ENCODE results near the gene PER2. TPM values are rescaled to one million over a fixed set of nuclear protein-coding genes. Genes with fewer than 3 reads are reported as not detected.

PER2 gene
- total and polyA plus RNA-seq, 2 donors (not counting 3 experiments of a cell fraction or from before 2014, with no cell fraction given), result 0.86 to 3.8 TPM

- ChIA-PET POLR2A (no interaction called here), CTCF (no interaction called here)
- intact Hi-C loops (cut with micrococcal nuclease), result no loop called here
- Histone ChIP-seq H3K79me2 (ENCODE audit: control insufficient read depth, insufficient read depth, low read length) (no peaks in the 10 kb centered on the region), H3K27me3 (ENCODE audit: control insufficient read depth in 2 of 2, insufficient read depth in 2 of 2, low read length in 2 of 2) (peaks cover 4 to 5% of the 10 kb centered on the region in 2 experiments), H3K9me1 (replicated peaks; ENCODE audit: control insufficient read depth, extremely low read depth, insufficient read depth, low read length) (no peaks in the 10 kb centered on the region), H3K4me2 (ENCODE audit: insufficient read depth, low read length) (no peak overlapping the region), H3K27ac (ENCODE audit: insufficient read depth, low read depth, low read length) (no peak overlapping the region), H3K36me3 (ENCODE audit: control insufficient read depth in 2 of 2, extremely low read depth in 1 of 2, insufficient read depth in 2 of 2, low read length in 2 of 2) (no peaks in the 10 kb centered on the region), H2AFZ (ENCODE audit: low read depth, low read length) (no peak overlapping the region), H4K20me1 (replicated peaks; ENCODE audit: control insufficient read depth, extremely low read depth, insufficient read depth, low read length) (no peaks in the 10 kb centered on the region), H3K4me3 (replicated peaks in 1 of 3; ENCODE audit: insufficient read depth in 1 of 3, low read depth in 1 of 3, low read length in 3 of 3) (no peak overlapping the region), H3K9ac (replicated peaks; ENCODE audit: extremely low read depth, insufficient read depth, low read length) (no peak overlapping the region), H3K9me3 (replicated peaks; ENCODE audit: control insufficient read depth, insufficient read depth, low read length) (no peaks in the 10 kb centered on the region), H3K4me1 (ENCODE audit: control insufficient read depth, extremely low read depth, insufficient read depth, low read length) (no peaks in the 10 kb centered on the region)
- DNase-seq (ENCODE audit: low read depth, low spot score) (no peak), FAIRE-seq (no peak)
- dilution Hi-C loops (cut with MboI; ENCODE audit: extremely low pct_ligation_motif_present, low sequenced_read_pairs), result no loop called here
- TF ChIP-seq POLR2AphosphoS5 (IDR thresholded peaks at IDR 0.05; ENCODE audit: insufficient read depth, low read depth, low read length) (no peak), GATA2 (IDR thresholded peaks at IDR 0.05; ENCODE audit: insufficient read depth, insufficient read length, low read depth, low read length) (no peak), MAX (IDR thresholded peaks at IDR 0.05; ENCODE audit: insufficient read depth, insufficient read length) (no peak), JUN (IDR thresholded peaks at IDR 0.05; ENCODE audit: borderline replicate concordance, insufficient read depth, insufficient read length, low read depth) (no peak), FOS (IDR thresholded peaks at IDR 0.05; ENCODE audit: borderline replicate concordance, insufficient read depth, low read length) (no peak), MYC (IDR thresholded peaks at IDR 0.05; ENCODE audit: low read depth, low read length) (no peak), CTCF (IDR thresholded peaks at IDR 0.05; ENCODE audit: extremely low read depth in 1 of 2, insufficient read depth in 1 of 2, low read depth in 1 of 2, low read length in 2 of 2) (no peak), EZH2 (IDR thresholded peaks at IDR 0.05; ENCODE audit: borderline replicate concordance, low read depth, low read length, severe bottlenecking) (no peak), POLR2A (IDR thresholded peaks at IDR 0.05; ENCODE audit: low read depth, low read length) (no peak)
- no TSS peak for BruUV-seq (replicated peaks)
These were observed 71.7 kb downstream of the PER2 start for GRCh38 chr2:238216651-238217184.
